A172 (cell line): ENCODE data around the gene PSAT1. TPM values are rescaled to one million over a fixed set of nuclear protein-coding genes. Genes with fewer than 3 reads are reported as not detected.
A peak's percentile ranks its signal among the peaks of the same experiment; 100 is the strongest.

Experiments
- DNase-seq: peaks from one replicate; pipeline ENCODE4 v3.0.0-alpha.2; 2015; ENCODE audit warnings: low spot score
- total RNA-seq: library from RNA; depleted of rRNA; stranded (reverse); fragments of >200 nt; shearing (Covaris generic); gene quantifications from 2 replicates; pipeline ENCODE4 v1.2.3, GENCODE V29; 2014; rRNA removed

Gene PSAT1
- total RNA-seq, 1 experiment from 2014 or later = 182 TPM

- DNase-seq = no peak
These were observed 69.1 kb downstream of the PSAT1 start for GRCh38 chr9:78365748-78366697.

GRCh38 chr9:78366827-78367226, 69.9 kb downstream of the PSAT1 start:
- peak; percentile 74 for DNase-seq

GRCh38 chr9:78368236-78368635, 71.3 kb downstream of the PSAT1 start:
- DNase-seq = no peak

GRCh38 chr9:78369639-78370219, 72.8 kb downstream of the PSAT1 start:
- DNase-seq = peak; percentile 63

- DNase-seq = no peak
These were observed 74.1 kb downstream of the PSAT1 start for GRCh38 chr9:78370991-78371390.

- DNase-seq = no peak
These were observed 75.1 kb downstream of the PSAT1 start for GRCh38 chr9:78371981-78372380.

Other genes with a start within 250 kb of the PSAT1 start
- gene CEP78, start 61.0 kb upstream of the PSAT1 start, total RNA-seq = 57.7 and 63.7 TPM in 2 replicates